Epithelial cell of proximal tubule (primary cell): ENCODE data around the gene RNF144A. TPM values are rescaled to one million over a fixed set of nuclear protein-coding genes. Genes with fewer than 3 reads are reported as not detected.

ENCODE experiments used
- DNase-seq: peaks from one replicate; pipeline ENCODE4 v3.0.0-alpha.2; 2011; ENCODE audit warnings: low read depth
- H3K4me3 ChIP-seq: 2 replicates; pipeline ENCODE4 v1.5.1; 2011; ENCODE audit warnings: low read depth, mild to moderate bottlenecking, low read length
- CTCF ChIP-seq: conservative IDR thresholded peaks from 2 replicates; pipeline ENCODE4 v1.5.1; 2012; ENCODE audit warnings: low read depth, mild to moderate bottlenecking, low read length
- total RNA-seq: library from RNA; depleted of rRNA; stranded (reverse); fragments of >200 nt; gene quantifications from 2 replicates; pipeline ENCODE4 v1.2.3, GENCODE V29; 2015

The RNF144A gene
- total RNA-seq, 1 donor from 2014 or later, result 17.4 TPM

- DNase-seq, result no peak
- TF ChIP-seq CTCF, result no peak
- no peak overlapping the region for H3K4me3 ChIP-seq
Observed at GRCh38 chr2:7071154-7071553, 153.9 kb downstream of the RNF144A start.

GRCh38 chr2:7071916-7072556 lies 154.8 kb downstream of the RNF144A start:
- DNase-seq, result no peak
- no peak overlapping the region for H3K4me3 ChIP-seq
- TF ChIP-seq CTCF, result no peak

GRCh38 chr2:7073901-7074300 lies 156.7 kb downstream of the RNF144A start:
- DNase-seq, result no peak
- TF ChIP-seq CTCF, result no peak
- no peak overlapping the region for H3K4me3 ChIP-seq

GRCh38 chr2:7075834-7076233 lies 158.6 kb downstream of the RNF144A start:
- TF ChIP-seq CTCF, result no peak
- no peak for DNase-seq
- no peak overlapping the region for H3K4me3 ChIP-seq

DNA sequence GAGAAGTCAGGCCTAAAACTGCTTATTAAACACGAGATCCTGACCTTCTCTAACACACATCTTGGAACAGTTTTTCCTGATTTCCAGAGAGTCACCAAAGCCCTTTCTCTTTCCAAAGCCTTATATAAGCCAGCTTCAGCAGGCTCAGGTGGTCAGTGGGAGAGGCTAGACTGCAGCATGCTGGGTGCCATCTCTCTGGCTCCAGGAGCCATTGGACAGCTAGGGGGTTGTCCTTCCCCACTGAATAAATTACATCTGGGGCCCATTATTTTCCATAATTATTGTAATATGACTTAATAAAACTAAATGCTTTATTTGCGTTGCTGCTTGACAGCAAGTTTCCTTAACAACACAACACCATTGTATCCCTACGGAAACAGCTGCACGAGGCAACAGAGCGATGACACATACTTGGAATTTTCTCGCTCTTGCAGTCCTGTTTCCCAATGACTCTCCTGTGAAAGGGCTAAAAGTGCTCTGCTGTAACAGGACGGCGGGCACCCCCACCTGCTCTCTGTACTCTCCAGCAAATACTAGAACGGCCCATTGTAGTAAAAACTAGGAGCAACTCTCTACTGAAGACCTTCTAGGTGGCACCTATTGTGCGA lies 160.6 kb downstream of the RNF144A start:
- DNase-seq, result no peak
- TF ChIP-seq CTCF, result no peak
- no peak overlapping the region for H3K4me3 ChIP-seq

GRCh38 chr2:7083580-7084509 lies 166.6 kb downstream of the RNF144A start:
- DNase-seq, result no peak
- H3K4me3 ChIP-seq, result no peak overlapping the region
- peak; percentile 70 for TF ChIP-seq CTCF
